Stomach smooth muscle (tissue), 2 donors: ENCODE measurements around the gene C1orf167.

ENCODE experiments used
- H3K27ac ChIP-seq: one replicate; pipeline ENCODE4 v1.7.0; 2013; ENCODE audit warnings: mild to moderate bottlenecking, low read length, inconsistent platforms
- H3K27me3 ChIP-seq, 2 donors: one replicate each; pipeline ENCODE4 v1.7.0; 2013; ENCODE audit warnings: low read length in 2 of 2; ENCODE audit not compliant: insufficient read depth in 2 of 2, control insufficient read depth in 1 of 2
- H3K36me3 ChIP-seq, 2 donors: one replicate each; pipeline ENCODE4 v1.7.0; 2013; ENCODE audit warnings: low read length in 2 of 2; ENCODE audit not compliant: control insufficient read depth in 2 of 2, insufficient read depth in 2 of 2
- H3K4me1 ChIP-seq: one replicate; pipeline ENCODE4 v1.7.0; 2013; ENCODE audit warnings: low read length; ENCODE audit not compliant: control insufficient read depth, insufficient read depth
- H3K4me3 ChIP-seq, 2 donors: one replicate each; pipeline ENCODE4 v1.7.0; 2013; ENCODE audit warnings: low read length in 2 of 2
- H3K9ac ChIP-seq, 2 donors: one replicate each; pipeline ENCODE4 v1.7.0; 2013; ENCODE audit warnings: low read length in 2 of 2, mild to moderate bottlenecking in 1 of 2
- H3K9me3 ChIP-seq, 2 donors: one replicate each; pipeline ENCODE4 v1.7.0; 2013; ENCODE audit warnings: low read length in 2 of 2; ENCODE audit not compliant: control insufficient read depth in 2 of 2
- donor health status: healthy.
- donor health status: Pancreatic carcinoma.

The C1orf167 gene

GRCh38 chr1:11748294-11749202, 13.4 kb upstream of the C1orf167 start:
- H3K27ac ChIP-seq: no peak overlapping the region
- no peak overlapping the region for H3K4me3 ChIP-seq
- H3K4me1 ChIP-seq: no peaks in the 10 kb centered on the region
- no peaks in the 10 kb centered on the region for H3K27me3 ChIP-seq
- H3K36me3 ChIP-seq: peaks cover 3 to 7% of the 10 kb centered on the region in 2 donors
- no peaks in the 10 kb centered on the region for H3K9me3 ChIP-seq
- H3K9ac ChIP-seq: no peak overlapping the region

- H3K9ac ChIP-seq: no peak overlapping the region
- no peak overlapping the region for H3K27ac ChIP-seq
- no peaks in the 10 kb centered on the region for H3K9me3 ChIP-seq
- H3K4me1 ChIP-seq: no peaks in the 10 kb centered on the region
- H3K27me3 ChIP-seq: no peaks in the 10 kb centered on the region
- H3K4me3 ChIP-seq: no peak overlapping the region
- H3K36me3 ChIP-seq: peaks cover 3 to 7% of the 10 kb centered on the region in 2 donors
Measured at GRCh38 chr1:11749203-11749689, 12.7 kb upstream of the C1orf167 start.

GRCh38 chr1:11749996-11750395, 12.0 kb upstream of the C1orf167 start:
- Histone ChIP-seq H3K27ac (no peak overlapping the region), H3K9me3 (no peaks in the 10 kb centered on the region), H3K36me3 (peaks cover 3 to 7% of the 10 kb centered on the region in 2 donors), H3K9ac (no peak overlapping the region), H3K4me1 (no peaks in the 10 kb centered on the region), H3K4me3 (no peak overlapping the region), H3K27me3 (no peaks in the 10 kb centered on the region)

- Histone ChIP-seq H3K36me3 (peaks cover 3 to 7% of the 10 kb centered on the region in 2 donors), H3K27me3 (no peaks in the 10 kb centered on the region), H3K4me1 (no peaks in the 10 kb centered on the region), H3K4me3 (no peak overlapping the region), H3K9ac (no peak overlapping the region), H3K9me3 (no peaks in the 10 kb centered on the region), H3K27ac (no peak overlapping the region)
Measured at GRCh38 chr1:11751087-11751486, 10.9 kb upstream of the C1orf167 start.

- H3K9ac ChIP-seq: no peak overlapping the region
- H3K4me1 ChIP-seq: no peaks in the 10 kb centered on the region
- H3K4me3 ChIP-seq: no peak overlapping the region
- H3K9me3 ChIP-seq: no peaks in the 10 kb centered on the region
- H3K36me3 ChIP-seq: peaks cover 0 to 7% of the 10 kb centered on the region in 2 donors
- no peaks in the 10 kb centered on the region for H3K27me3 ChIP-seq
- no peak overlapping the region for H3K27ac ChIP-seq
Measured at GRCh38 chr1:11752359-11753088, 9.5 kb upstream of the C1orf167 start.

GRCh38 chr1:11753555-11754208, 8.3 kb upstream of the C1orf167 start:
- H3K9me3 ChIP-seq: no peaks in the 10 kb centered on the region
- H3K4me3 ChIP-seq: no peak overlapping the region
- peaks cover 0 to 7% of the 10 kb centered on the region in 2 donors for H3K36me3 ChIP-seq
- no peak overlapping the region for H3K27ac ChIP-seq
- H3K27me3 ChIP-seq: no peaks in the 10 kb centered on the region
- H3K9ac ChIP-seq: no peak overlapping the region
- no peaks in the 10 kb centered on the region for H3K4me1 ChIP-seq

- H3K9ac ChIP-seq: no peak overlapping the region
- peaks cover 3% of the 10 kb centered on the region for H3K4me1 ChIP-seq
- peaks cover 7 to 10% of the 10 kb centered on the region in 2 donors for H3K27me3 ChIP-seq
- no peak overlapping the region for H3K27ac ChIP-seq
- no peaks in the 10 kb centered on the region for H3K9me3 ChIP-seq
- no peak overlapping the region for H3K4me3 ChIP-seq
- no peaks in the 10 kb centered on the region for H3K36me3 ChIP-seq
Measured at GRCh38 chr1:11757047-11757446, 4.9 kb upstream of the C1orf167 start.

- no peaks in the 10 kb centered on the region for H3K36me3 ChIP-seq
- peaks cover 16% of the 10 kb centered on the region in 2 donors for H3K27me3 ChIP-seq
- H3K9me3 ChIP-seq: no peaks in the 10 kb centered on the region
- peaks cover 4% of the 10 kb centered on the region for H3K4me1 ChIP-seq
- no peak overlapping the region for H3K9ac ChIP-seq
- H3K27ac ChIP-seq: no peak overlapping the region
- H3K4me3 ChIP-seq: no peak overlapping the region
Measured at GRCh38 chr1:11759791-11760190, 2.2 kb upstream of the C1orf167 start.

- Histone ChIP-seq H3K27ac (no peak overlapping the region), H3K36me3 (no peaks in the 10 kb centered on the region), H3K9ac (no peak overlapping the region), H3K4me3 (no peak overlapping the region), H3K9me3 (no peaks in the 10 kb centered on the region), H3K27me3 (peaks cover 16% of the 10 kb centered on the region in 2 donors), H3K4me1 (peaks cover 4% of the 10 kb centered on the region)
Measured at GRCh38 chr1:11761285-11761684, 708 bp upstream of the C1orf167 start.

GRCh38 chr1:11764115-11764514, 2.1 kb downstream of the C1orf167 start:
- Histone ChIP-seq H3K4me1 (peaks cover 4% of the 10 kb centered on the region), H3K9ac (no peak overlapping the region), H3K9me3 (no peaks in the 10 kb centered on the region), H3K4me3 (no peak overlapping the region), H3K27me3 (peaks cover 16% of the 10 kb centered on the region in 2 donors), H3K27ac (no peak overlapping the region), H3K36me3 (no peaks in the 10 kb centered on the region)
